ENCODE measurements around the gene GABRG3.

The GABRG3 gene

DNA sequence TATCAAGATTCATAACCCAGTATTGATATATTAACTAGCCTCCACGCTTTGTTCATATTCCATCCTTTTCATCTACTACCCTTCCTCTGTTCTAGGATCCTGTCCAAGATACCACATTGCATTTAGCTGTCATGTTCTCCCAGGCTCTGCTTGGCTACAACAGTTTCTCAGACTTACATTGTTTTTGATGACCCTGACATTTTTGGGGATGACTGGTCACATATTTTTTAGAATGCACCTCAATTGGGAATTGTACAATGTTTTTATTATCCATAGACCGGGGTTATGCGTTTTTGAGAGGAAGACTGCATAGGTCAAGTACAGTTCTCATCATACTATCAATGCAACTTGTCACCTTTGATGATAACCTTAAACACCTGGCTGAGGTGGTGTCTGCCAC, 421.2 kb downstream of the GABRG3 start:
- Histone ChIP-seq H3K27me3 (ENCODE audit: insufficient read depth, poor library complexity, severe bottlenecking) (no peaks in the 10 kb centered on the region), H3K27ac (replicated peaks) (no peak overlapping the region), H3K4me3 (replicated peaks; ENCODE audit: insufficient read depth, low read length) (no peak overlapping the region)
- TF ChIP-seq POLR2AphosphoS5 (IDR thresholded peaks at IDR 0.05; ENCODE audit: low read depth): no peak
- TF ChIP-seq, protein P1, sequence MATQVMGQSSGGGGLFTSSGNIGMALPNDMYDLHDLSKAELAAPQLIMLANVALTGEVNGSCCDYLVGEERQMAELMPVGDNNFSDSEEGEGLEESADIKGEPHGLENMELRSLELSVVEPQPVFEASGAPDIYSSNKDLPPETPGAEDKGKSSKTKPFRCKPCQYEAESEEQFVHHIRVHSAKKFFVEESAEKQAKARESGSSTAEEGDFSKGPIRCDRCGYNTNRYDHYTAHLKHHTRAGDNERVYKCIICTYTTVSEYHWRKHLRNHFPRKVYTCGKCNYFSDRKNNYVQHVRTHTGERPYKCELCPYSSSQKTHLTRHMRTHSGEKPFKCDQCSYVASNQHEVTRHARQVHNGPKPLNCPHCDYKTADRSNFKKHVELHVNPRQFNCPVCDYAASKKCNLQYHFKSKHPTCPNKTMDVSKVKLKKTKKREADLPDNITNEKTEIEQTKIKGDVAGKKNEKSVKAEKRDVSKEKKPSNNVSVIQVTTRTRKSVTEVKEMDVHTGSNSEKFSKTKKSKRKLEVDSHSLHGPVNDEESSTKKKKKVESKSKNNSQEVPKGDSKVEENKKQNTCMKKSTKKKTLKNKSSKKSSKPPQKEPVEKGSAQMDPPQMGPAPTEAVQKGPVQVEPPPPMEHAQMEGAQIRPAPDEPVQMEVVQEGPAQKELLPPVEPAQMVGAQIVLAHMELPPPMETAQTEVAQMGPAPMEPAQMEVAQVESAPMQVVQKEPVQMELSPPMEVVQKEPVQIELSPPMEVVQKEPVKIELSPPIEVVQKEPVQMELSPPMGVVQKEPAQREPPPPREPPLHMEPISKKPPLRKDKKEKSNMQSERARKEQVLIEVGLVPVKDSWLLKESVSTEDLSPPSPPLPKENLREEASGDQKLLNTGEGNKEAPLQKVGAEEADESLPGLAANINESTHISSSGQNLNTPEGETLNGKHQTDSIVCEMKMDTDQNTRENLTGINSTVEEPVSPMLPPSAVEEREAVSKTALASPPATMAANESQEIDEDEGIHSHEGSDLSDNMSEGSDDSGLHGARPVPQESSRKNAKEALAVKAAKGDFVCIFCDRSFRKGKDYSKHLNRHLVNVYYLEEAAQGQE (IDR thresholded peaks at IDR 0.05; ENCODE audit: insufficient replicate concordance, low read depth): no peak
- TF ChIP-seq SPI1 (IDR thresholded peaks at IDR 0.05; ENCODE audit: borderline replicate concordance, low read depth): no peak
- no peak for TF ChIP-seq GABPA (IDR thresholded peaks at IDR 0.05; ENCODE audit: low read depth)
- TF ChIP-seq, protein P2, sequence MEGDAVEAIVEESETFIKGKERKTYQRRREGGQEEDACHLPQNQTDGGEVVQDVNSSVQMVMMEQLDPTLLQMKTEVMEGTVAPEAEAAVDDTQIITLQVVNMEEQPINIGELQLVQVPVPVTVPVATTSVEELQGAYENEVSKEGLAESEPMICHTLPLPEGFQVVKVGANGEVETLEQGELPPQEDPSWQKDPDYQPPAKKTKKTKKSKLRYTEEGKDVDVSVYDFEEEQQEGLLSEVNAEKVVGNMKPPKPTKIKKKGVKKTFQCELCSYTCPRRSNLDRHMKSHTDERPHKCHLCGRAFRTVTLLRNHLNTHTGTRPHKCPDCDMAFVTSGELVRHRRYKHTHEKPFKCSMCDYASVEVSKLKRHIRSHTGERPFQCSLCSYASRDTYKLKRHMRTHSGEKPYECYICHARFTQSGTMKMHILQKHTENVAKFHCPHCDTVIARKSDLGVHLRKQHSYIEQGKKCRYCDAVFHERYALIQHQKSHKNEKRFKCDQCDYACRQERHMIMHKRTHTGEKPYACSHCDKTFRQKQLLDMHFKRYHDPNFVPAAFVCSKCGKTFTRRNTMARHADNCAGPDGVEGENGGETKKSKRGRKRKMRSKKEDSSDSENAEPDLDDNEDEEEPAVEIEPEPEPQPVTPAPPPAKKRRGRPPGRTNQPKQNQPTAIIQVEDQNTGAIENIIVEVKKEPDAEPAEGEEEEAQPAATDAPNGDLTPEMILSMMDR (IDR thresholded peaks at IDR 0.05; ENCODE audit: insufficient read depth, low read length): no peak
- DNase-seq (ENCODE audit: low read depth in 1 of 2, low spot score in 1 of 2): no peak

DNA sequence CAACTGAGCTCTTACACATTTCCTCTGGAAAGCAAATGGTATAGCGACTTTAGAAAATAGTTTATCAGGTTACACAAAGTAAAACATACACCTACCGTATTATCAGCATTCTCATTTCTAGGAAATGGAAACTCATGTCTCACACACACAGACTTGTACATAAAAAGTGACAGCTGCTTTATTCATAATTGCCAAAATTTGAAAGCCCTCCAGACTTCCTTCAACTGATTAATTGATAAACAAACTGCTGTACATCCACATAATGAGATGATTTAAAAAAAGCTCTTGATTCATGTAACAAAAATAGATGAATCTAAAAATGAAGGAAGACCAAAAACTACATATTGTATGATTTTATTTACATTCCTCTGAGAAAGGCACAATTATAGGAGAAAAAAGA, 425.5 kb downstream of the GABRG3 start:
- H3K27me3 ChIP-seq (ENCODE audit: insufficient read depth, poor library complexity, severe bottlenecking): no peaks in the 10 kb centered on the region
- H3K4me3 ChIP-seq (replicated peaks; ENCODE audit: insufficient read depth, low read length): no peak overlapping the region
- TF ChIP-seq SPI1 (IDR thresholded peaks at IDR 0.05; ENCODE audit: borderline replicate concordance, low read depth) (no peak), GABPA (IDR thresholded peaks at IDR 0.05; ENCODE audit: low read depth) (no peak), POLR2AphosphoS5 (IDR thresholded peaks at IDR 0.05; ENCODE audit: low read depth) (no peak)
- TF ChIP-seq, protein P1 (IDR thresholded peaks at IDR 0.05; ENCODE audit: insufficient replicate concordance, low read depth): no peak
- TF ChIP-seq, protein P2 (IDR thresholded peaks at IDR 0.05; ENCODE audit: insufficient read depth, low read length): no peak
- no peak for DNase-seq (ENCODE audit: low read depth in 1 of 2, low spot score in 1 of 2)
- no peak overlapping the region for H3K27ac ChIP-seq (replicated peaks)

DNA sequence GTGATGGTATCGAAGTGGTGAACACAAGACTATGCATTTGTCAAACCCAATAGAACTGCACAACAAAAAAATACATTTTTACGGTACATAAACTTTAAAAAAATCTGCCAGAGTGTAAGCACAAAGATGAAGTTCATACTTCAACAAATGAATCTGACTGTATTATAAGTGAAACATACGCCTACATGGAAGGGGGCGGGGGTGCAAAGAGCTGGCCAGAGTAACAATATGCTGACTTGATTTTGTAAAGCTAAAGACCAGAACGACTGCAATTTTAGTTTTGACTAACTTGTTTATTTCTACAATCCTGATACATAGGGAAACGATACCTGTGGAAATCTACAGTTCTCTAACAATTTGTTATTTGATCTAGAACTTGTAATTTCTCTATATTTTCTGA, 426.0 kb downstream of the GABRG3 start:
- no peak overlapping the region for H3K4me3 ChIP-seq (replicated peaks; ENCODE audit: insufficient read depth, low read length)
- H3K27me3 ChIP-seq (ENCODE audit: insufficient read depth, poor library complexity, severe bottlenecking): no peaks in the 10 kb centered on the region
- H3K27ac ChIP-seq (replicated peaks): no peak overlapping the region
- TF ChIP-seq POLR2AphosphoS5 (IDR thresholded peaks at IDR 0.05; ENCODE audit: low read depth) (no peak), GABPA (IDR thresholded peaks at IDR 0.05; ENCODE audit: low read depth) (no peak)
- no peak for DNase-seq (ENCODE audit: low read depth in 1 of 2, low spot score in 1 of 2)

DNA sequence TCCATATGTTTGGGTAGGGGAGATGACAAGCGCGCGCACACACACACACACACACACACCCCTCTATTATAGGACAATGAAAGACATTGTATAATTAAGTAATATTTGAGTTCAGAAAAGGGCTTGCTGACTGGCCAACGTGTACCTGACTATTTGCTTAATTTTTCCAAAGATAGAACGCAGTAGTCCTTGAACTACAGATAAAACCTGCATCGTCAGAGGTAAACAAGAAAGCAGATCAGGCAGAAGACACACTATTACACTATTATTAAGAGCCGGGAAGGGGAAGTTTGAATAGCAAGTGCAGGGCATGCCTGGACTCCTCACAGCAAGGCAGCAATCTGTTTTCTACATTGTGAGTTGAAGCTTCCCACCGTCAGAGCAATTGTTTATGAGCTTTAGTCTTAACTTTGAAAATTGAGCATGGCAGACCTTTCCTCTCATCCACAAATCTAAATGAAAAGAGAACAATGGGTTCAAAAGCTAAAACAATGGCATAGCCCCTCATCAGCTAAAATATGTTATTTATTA, 427.7 kb downstream of the GABRG3 start:
- no peaks in the 10 kb centered on the region for H3K27me3 ChIP-seq (ENCODE audit: insufficient read depth, poor library complexity, severe bottlenecking)
- no peak for DNase-seq (ENCODE audit: low read depth in 1 of 2, low spot score in 1 of 2)
- TF ChIP-seq POLR2AphosphoS5 (IDR thresholded peaks at IDR 0.05; ENCODE audit: low read depth) (no peak), GABPA (IDR thresholded peaks at IDR 0.05; ENCODE audit: low read depth) (no peak)
- no peak overlapping the region for H3K4me3 ChIP-seq (replicated peaks; ENCODE audit: insufficient read depth, low read length)
- H3K27ac ChIP-seq (replicated peaks): no peak overlapping the region

DNA sequence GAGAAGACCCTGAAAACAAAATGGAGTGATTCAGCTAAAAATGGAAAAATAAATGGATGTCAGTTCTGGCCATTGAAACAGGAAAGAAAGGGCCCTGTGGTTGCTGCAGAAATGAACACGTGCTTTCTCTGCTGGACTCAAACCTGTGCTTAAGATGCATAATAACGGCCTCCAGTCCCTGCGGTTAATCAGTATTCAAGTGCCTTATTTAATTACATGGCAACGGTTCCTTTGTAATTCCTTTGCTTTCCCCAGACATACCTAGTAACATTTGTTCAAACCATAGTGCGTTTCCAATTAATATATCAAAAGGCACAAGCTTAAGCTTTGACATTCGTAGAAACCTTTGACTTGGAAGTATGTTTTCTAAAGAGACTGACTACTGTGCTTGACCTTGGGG, 428.3 kb downstream of the GABRG3 start:
- DNase-seq (ENCODE audit: low read depth in 1 of 2, low spot score in 1 of 2): no peak
- Histone ChIP-seq H3K27ac (replicated peaks) (no peak overlapping the region), H3K4me3 (replicated peaks; ENCODE audit: insufficient read depth, low read length) (no peak overlapping the region), H3K27me3 (ENCODE audit: insufficient read depth, poor library complexity, severe bottlenecking) (no peaks in the 10 kb centered on the region)
- TF ChIP-seq, protein P2 (IDR thresholded peaks at IDR 0.05; ENCODE audit: insufficient read depth, low read length): no peak
- TF ChIP-seq, protein P1 (IDR thresholded peaks at IDR 0.05; ENCODE audit: insufficient replicate concordance, low read depth): no peak
- TF ChIP-seq SPI1 (IDR thresholded peaks at IDR 0.05; ENCODE audit: borderline replicate concordance, low read depth): no peak
- no peak for TF ChIP-seq POLR2AphosphoS5 (IDR thresholded peaks at IDR 0.05; ENCODE audit: low read depth)
- TF ChIP-seq GABPA (IDR thresholded peaks at IDR 0.05; ENCODE audit: low read depth): no peak

All from HL-60 (cell line).